HFFc6 (cell line): ENCODE data around the gene ACTR5. TPM values are rescaled to one million over a fixed set of nuclear protein-coding genes. Genes with fewer than 3 reads are reported as not detected.

ENCODE experiments used
- DNase-seq: peaks from one replicate; pipeline ENCODE4 v3.0.0-alpha.2; 2018
- H3K27ac Mint-ChIP-seq: 2 replicates; pipeline ENCODE4 v1.8.0; 2020; ENCODE audit warnings: mild to moderate bottlenecking, mixed read lengths
- H3K27me3 Mint-ChIP-seq: 2 replicates; pipeline ENCODE4 v1.8.0; 2021; ENCODE audit warnings: mild to moderate bottlenecking, moderate library complexity, mixed read lengths; ENCODE audit not compliant: insufficient read depth
- H3K36me3 Mint-ChIP-seq: 2 replicates; pipeline ENCODE4 v1.8.0; 2021; ENCODE audit warnings: low read depth, mixed read lengths
- H3K4me1 Mint-ChIP-seq: 2 replicates; pipeline ENCODE4 v1.8.0; 2020; ENCODE audit warnings: low read depth, mixed read lengths
- H3K4me3 Mint-ChIP-seq: 2 replicates; pipeline ENCODE4 v1.8.0; 2020; ENCODE audit warnings: mild to moderate bottlenecking, moderate library complexity, mixed read lengths
- H3K9me3 Mint-ChIP-seq: 2 replicates; pipeline ENCODE4 v1.8.0; 2020; ENCODE audit warnings: mild to moderate bottlenecking, mixed read lengths
- CTCF ChIP-seq: fragments of 200-600 bp; sonication (generic); IDR thresholded peaks from 2 replicates; pipeline ENCODE4 v1.5.0; 2021; ENCODE audit warnings: antibody characterized with exemption, mild to moderate bottlenecking
- total RNA-seq, 6 experiments: library from RNA; stranded (reverse); fragmentation: NEBNext Ultra II Directional; extraction: Animal tissue kit (Norgen Biotek cat#: 25700); gene quantifications; 2 replicates in 1 of 6; 3 replicates in 5 of 6; pipeline ENCODE4 v1.2.3, GENCODE V29; 2021

Gene ACTR5
- total RNA-seq, 6 experiments from 2014 or later, result 3.2 to 4.3 (median 3.8) TPM

GRCh38 chr20:38732981-38733380 is 15.3 kb upstream of the ACTR5 start:
- Mint-ChIP-seq H3K9me3 (peaks cover 10% of the 10 kb centered on the region; the same call in 1 of the 2 replicates), H3K27ac (no peak overlapping the region), H3K4me3 (no peak overlapping the region), H3K36me3 (peaks cover 6% of the 10 kb centered on the region), H3K4me1 (no peaks in the 10 kb centered on the region; the same call in 1 of the 2 replicates), H3K27me3 (peaks cover 69% of the 10 kb centered on the region)
- DNase-seq, result no peak
- no peak for TF ChIP-seq CTCF

- no peaks in the 10 kb centered on the region for H3K9me3 Mint-ChIP-seq
- no peaks in the 10 kb centered on the region; the same call in 1 of the 2 replicates for H3K4me1 Mint-ChIP-seq
- no peak overlapping the region for H3K4me3 Mint-ChIP-seq
- TF ChIP-seq CTCF, result no peak
- peaks cover 50% of the 10 kb centered on the region for H3K27me3 Mint-ChIP-seq
- H3K36me3 Mint-ChIP-seq, result no peaks in the 10 kb centered on the region
- no peak overlapping the region for H3K27ac Mint-ChIP-seq
- no peak for DNase-seq
Observed at GRCh38 chr20:38735172-38735571, 13.1 kb upstream of the ACTR5 start.

GRCh38 chr20:38737887-38738286 is 10.4 kb upstream of the ACTR5 start:
- H3K9me3 Mint-ChIP-seq, result no peaks in the 10 kb centered on the region
- H3K27ac Mint-ChIP-seq, result no peak overlapping the region
- no peaks in the 10 kb centered on the region for H3K36me3 Mint-ChIP-seq
- no peak for DNase-seq
- H3K4me1 Mint-ChIP-seq, result no peaks in the 10 kb centered on the region
- TF ChIP-seq CTCF, result no peak
- peaks cover 52% of the 10 kb centered on the region for H3K27me3 Mint-ChIP-seq
- no peak overlapping the region for H3K4me3 Mint-ChIP-seq

GRCh38 chr20:38745757-38746156 is 2.5 kb upstream of the ACTR5 start:
- no peak overlapping the region for H3K4me3 Mint-ChIP-seq
- H3K27me3 Mint-ChIP-seq, result peaks cover 22% of the 10 kb centered on the region
- H3K9me3 Mint-ChIP-seq, result no peaks in the 10 kb centered on the region
- no peak for TF ChIP-seq CTCF
- no peak overlapping the region for H3K27ac Mint-ChIP-seq
- H3K36me3 Mint-ChIP-seq, result no peaks in the 10 kb centered on the region
- DNase-seq, result no peak
- peaks cover 23% of the 10 kb centered on the region for H3K4me1 Mint-ChIP-seq

- no peak for DNase-seq
- no peaks in the 10 kb centered on the region for H3K36me3 Mint-ChIP-seq
- no peak for TF ChIP-seq CTCF
- H3K9me3 Mint-ChIP-seq, result no peaks in the 10 kb centered on the region
- H3K27me3 Mint-ChIP-seq, result peaks cover 13% of the 10 kb centered on the region; the same call in 1 of the 2 replicates
- peak overlapping the region; percentile 98 for H3K4me3 Mint-ChIP-seq
- H3K27ac Mint-ChIP-seq, result peak overlapping the region; percentile 95; the same call in 1 of the 2 replicates
- peaks cover 23% of the 10 kb centered on the region for H3K4me1 Mint-ChIP-seq
Observed at GRCh38 chr20:38747495-38748096, 664 bp upstream of the ACTR5 start.

- DNase-seq, result no peak
- no peak for TF ChIP-seq CTCF
- peak overlapping the region; percentile 92 for H3K4me3 Mint-ChIP-seq
- H3K4me1 Mint-ChIP-seq, result peaks cover 23% of the 10 kb centered on the region
- H3K27ac Mint-ChIP-seq, result peak overlapping the region; percentile 56; the same call in 1 of the 2 replicates
- H3K27me3 Mint-ChIP-seq, result peaks cover 5% of the 10 kb centered on the region; the same call in 1 of the 2 replicates
- H3K9me3 Mint-ChIP-seq, result no peaks in the 10 kb centered on the region
- no peaks in the 10 kb centered on the region for H3K36me3 Mint-ChIP-seq
Observed at GRCh38 chr20:38748861-38749149, 545 bp downstream of the ACTR5 start.
